DOHH2 (cell line): ENCODE results near the gene CXCL1.

Experiments
- H3F3A ChIP-seq: fragments of 200-600 bp; sonication (generic), shearing (Covaris generic); 2 replicates; pipeline ENCODE4 v1.6.0; 2016; ENCODE audit warnings: antibody characterized with exemption, mild to moderate bottlenecking; ENCODE audit not compliant: control insufficient read depth, insufficient read depth
- H3K27ac ChIP-seq: fragments of 200-600 bp; sonication (generic); 2 replicates; pipeline ENCODE4 v1.5.1; 2014; ENCODE audit warnings: low read depth, mild to moderate bottlenecking, low read length, moderate library complexity
- H3K27me3 ChIP-seq: fragments of 200-600 bp; sonication (generic); 2 replicates; pipeline ENCODE4 v1.6.1; 2014; ENCODE audit warnings: mild to moderate bottlenecking, low read length, mixed read lengths; ENCODE audit not compliant: control insufficient read depth
- H3K36me3 ChIP-seq: fragments of 200-600 bp; sonication (generic); 2 replicates; pipeline ENCODE4 v1.6.1; 2014; ENCODE audit warnings: mild to moderate bottlenecking, low read length, moderate library complexity, mixed read lengths; ENCODE audit not compliant: control insufficient read depth
- H3K4me1 ChIP-seq: fragments of 200-600 bp; sonication (generic); 2 replicates; pipeline ENCODE4 v1.6.1; 2014; ENCODE audit warnings: mild to moderate bottlenecking, low read length, mixed read lengths; ENCODE audit not compliant: control insufficient read depth
- H3K4me2 ChIP-seq: fragments of 200-600 bp; sonication (generic); 2 replicates; pipeline ENCODE4 v1.6.0; 2014; ENCODE audit warnings: mild to moderate bottlenecking, low read length, moderate library complexity
- H3K4me3 ChIP-seq: fragments of 200-600 bp; sonication (generic); 2 replicates; pipeline ENCODE4 v1.5.1; 2014; ENCODE audit warnings: mild to moderate bottlenecking, low read length, mixed read lengths
- H3K79me2 ChIP-seq: fragments of 200-600 bp; sonication (generic); 2 replicates; pipeline ENCODE4 v1.6.1; 2014; ENCODE audit warnings: mild to moderate bottlenecking, low read length, mixed read lengths; ENCODE audit not compliant: control insufficient read depth
- H3K9me2 ChIP-seq: fragments of 200-600 bp; sonication (generic); replicated peaks from 2 replicates; pipeline ENCODE4 v1.6.1; 2014; ENCODE audit warnings: mild to moderate bottlenecking, low read length, mixed read lengths; ENCODE audit not compliant: control insufficient read depth
- H3K9me3 ChIP-seq: fragments of 200-600 bp; sonication (generic); 2 replicates; pipeline ENCODE4 v1.6.1; 2014; ENCODE audit warnings: antibody characterized with exemption, low read length, mixed read lengths; ENCODE audit not compliant: control insufficient read depth, insufficient read depth
- H4K20me1 ChIP-seq: fragments of 200-600 bp; sonication (generic); 2 replicates; pipeline ENCODE4 v1.6.0; 2014; ENCODE audit warnings: low read depth, mild to moderate bottlenecking, antibody characterized with exemption, low read length, moderate library complexity; ENCODE audit not compliant: control insufficient read depth, insufficient read depth
- CTCF ChIP-seq: fragments of 200-600 bp; sonication (generic); IDR thresholded peaks from one replicate; pipeline ENCODE4 v1.5.1; 2014; ENCODE audit warnings: antibody characterized with exemption, mild to moderate bottlenecking, low read depth, low read length; ENCODE audit not compliant: poor library complexity, severe bottlenecking
- EZH2phosphoT487 ChIP-seq: fragments of 200-600 bp; sonication (generic); IDR thresholded peaks from 2 replicates; pipeline ENCODE4 v1.6.1; 2017; ENCODE audit warnings: borderline replicate concordance, mild to moderate bottlenecking, antibody characterized with exemption, low read length, moderate library complexity, mixed read lengths

Gene CXCL1

GRCh38 chr4:73914071-73914470 lies 44.9 kb downstream of the CXCL1 start:
- no peaks in the 10 kb centered on the region for H3K9me2 ChIP-seq
- no peaks in the 10 kb centered on the region for H4K20me1 ChIP-seq
- H3K27ac ChIP-seq: no peak overlapping the region
- H3K4me3 ChIP-seq: no peak overlapping the region
- H3K9me3 ChIP-seq: no peaks in the 10 kb centered on the region
- no peaks in the 10 kb centered on the region for H3K4me1 ChIP-seq
- no peaks in the 10 kb centered on the region for H3K27me3 ChIP-seq
- TF ChIP-seq EZH2phosphoT487 (no peak), CTCF (no peak)
- H3F3A ChIP-seq: no peaks in the 10 kb centered on the region
- H3K79me2 ChIP-seq: no peaks in the 10 kb centered on the region
- H3K36me3 ChIP-seq: no peaks in the 10 kb centered on the region
- no peak overlapping the region for H3K4me2 ChIP-seq

GRCh38 chr4:73916172-73916925 lies 47.2 kb downstream of the CXCL1 start:
- Histone ChIP-seq H3K4me3 (no peak overlapping the region), H3K79me2 (no peaks in the 10 kb centered on the region), H3K4me2 (no peak overlapping the region), H3F3A (no peaks in the 10 kb centered on the region), H3K36me3 (no peaks in the 10 kb centered on the region), H3K9me2 (no peaks in the 10 kb centered on the region), H3K9me3 (no peaks in the 10 kb centered on the region), H3K27me3 (no peaks in the 10 kb centered on the region), H4K20me1 (no peaks in the 10 kb centered on the region), H3K4me1 (no peaks in the 10 kb centered on the region), H3K27ac (no peak overlapping the region)
- TF ChIP-seq CTCF (no peak), EZH2phosphoT487 (no peak)

GRCh38 chr4:73917081-73917501 lies 47.9 kb downstream of the CXCL1 start:
- Histone ChIP-seq H3K9me2 (no peaks in the 10 kb centered on the region), H3K4me3 (no peak overlapping the region), H3K27me3 (no peaks in the 10 kb centered on the region), H3K4me1 (no peaks in the 10 kb centered on the region), H3K79me2 (no peaks in the 10 kb centered on the region), H3F3A (no peaks in the 10 kb centered on the region), H3K36me3 (no peaks in the 10 kb centered on the region), H3K27ac (no peak overlapping the region), H3K4me2 (no peak overlapping the region), H3K9me3 (no peaks in the 10 kb centered on the region), H4K20me1 (no peaks in the 10 kb centered on the region)
- TF ChIP-seq CTCF (no peak), EZH2phosphoT487 (no peak)
